ENCODE data around the gene CD209. TPM values are rescaled to one million over a fixed set of nuclear protein-coding genes. Genes with fewer than 3 reads are reported as not detected.

CD209 gene
- total and polyA plus RNA-seq, 2 of the 8 experiments (the other 6 are each of a cell fraction or from before 2014, with no cell fraction given), result 0.05 to 0.22 TPM

DNA sequence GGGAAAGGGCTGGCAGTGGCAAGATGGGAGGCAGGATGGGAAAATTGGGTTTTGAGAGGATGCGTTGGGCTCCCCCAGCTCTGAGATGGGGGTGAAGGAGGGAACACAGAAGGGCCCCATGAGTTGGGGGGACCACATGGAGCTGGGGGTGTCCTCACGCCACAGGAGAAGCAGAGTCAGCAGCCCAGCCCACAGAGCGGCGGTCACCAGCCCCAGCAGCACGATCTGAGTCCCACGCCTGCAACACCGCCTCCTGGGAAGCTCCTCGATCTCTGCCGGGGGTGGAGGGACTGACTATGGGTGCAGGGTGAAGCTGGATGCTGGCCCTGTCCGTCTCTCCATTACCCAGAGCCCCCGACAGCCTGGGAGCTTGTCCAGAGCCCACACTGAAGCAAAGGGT is 48.8 kb downstream of the CD209 start:
- H3K4me2 ChIP-seq (ENCODE audit: insufficient read depth in 1 of 2, low read depth in 2 of 2, low read length in 2 of 2), result no peak overlapping the region
- H2BK120ac ChIP-seq (replicated peaks; ENCODE audit: low read depth, low read length), result peak overlapping the region; percentile 22
- peak overlapping the region; percentile 94 for H4K8ac ChIP-seq (ENCODE audit: extremely low read depth, insufficient read depth, low read length)
- FAIRE-seq, result no peak
- WGBS, 2 experiments (ENCODE audit: extremely low coverage in 1 of 2, insufficient coverage in 1 of 2, insufficient read length in 1 of 2, insufficient replicate concordance in 2 of 2, low coverage in 1 of 2, low lambda C conversion rate in 2 of 2, missing lambda C conversion rate in 1 of 2), result 72% methylated on average over 11 of the region's 11 CpGs; no CpG with 5 or more reads in 1 of the 2 experiments
- H3K4ac ChIP-seq (replicated peaks; ENCODE audit: insufficient read length, low read depth, low read length), result no peak overlapping the region
- no peak overlapping the region for H3K23ac ChIP-seq (ENCODE audit: insufficient read length)
- no peak overlapping the region; the same call in 1 of the 2 replicates for H3K18ac ChIP-seq (ENCODE audit: extremely low read depth, low read length)
- CTCF ChIA-PET (ENCODE audit: partially characterized antibody), result interaction anchor here (0.6 to 2.9 kb wide), 9 partner anchors 14 to 133 kb away, joined by 3 to 21 read pairs (median 4); partner anchors contain the start of gene TRAPPC5
- no peak overlapping the region for H2BK5ac ChIP-seq (ENCODE audit: low read depth, low read length)
- H3K9ac ChIP-seq (replicated peaks in 1 of 4; ENCODE audit: extremely low read depth in 1 of 4, low read depth in 3 of 4, low read length in 3 of 4), result no peak overlapping the region
- no peak overlapping the region for H3K56ac ChIP-seq (replicated peaks; ENCODE audit: insufficient read length, low read depth, low read length)
- peaks cover 0 to 16% (median 8%) of the 10 kb centered on the region in 4 experiments; a peak in 5 of 7 replicates for H3K4me1 ChIP-seq (replicated peaks in 1 of 4; ENCODE audit: control insufficient read depth in 3 of 4, insufficient read depth in 4 of 4, low read length in 3 of 4)
- no peaks in the 10 kb centered on the region for H3K36me3 ChIP-seq (ENCODE audit: control insufficient read depth in 2 of 4, insufficient read depth in 4 of 4, low read length in 3 of 4)
- H3K23me2 ChIP-seq (ENCODE audit: low read depth, low read length), result no peaks in the 10 kb centered on the region
- no peak for TF ChIP-seq TEAD4 (IDR thresholded peaks at IDR 0.05; ENCODE audit: low read depth, low read length)
- H3K14ac ChIP-seq (ENCODE audit: insufficient read length), result no peak overlapping the region
- H4K91ac ChIP-seq (replicated peaks; ENCODE audit: insufficient read length, low read length), result no peak overlapping the region
- no peak overlapping the region for H3K4me3 ChIP-seq (ENCODE audit: extremely low read depth in 1 of 4, insufficient read depth in 2 of 4, low read depth in 3 of 4, low read length in 4 of 4)
- POLR2A ChIA-PET (ENCODE audit: partially characterized antibody), result interaction anchor here (0.7 to 1.1 kb wide), 2 partner anchors 9 to 10 kb away, joined by 3 to 4 read pairs; no protein-coding TSS in a partner anchor
- peaks cover 0 to 2% of the 10 kb centered on the region in 2 experiments for H4K20me1 ChIP-seq (replicated peaks in 1 of 2; ENCODE audit: control insufficient read depth in 1 of 2, insufficient read depth in 2 of 2, low read length in 2 of 2)
- H4K5ac ChIP-seq (ENCODE audit: insufficient read length, low read depth, low read length), result no peak overlapping the region
- no peak overlapping the region for H2BK12ac ChIP-seq (ENCODE audit: low read depth, low read length)
- H3K79me1 ChIP-seq (ENCODE audit: low read depth, low read length), result no peaks in the 10 kb centered on the region
- DNase-seq (ENCODE audit: low read depth in 1 of 2, low spot score in 2 of 2), result no peak
- H2AK5ac ChIP-seq (ENCODE audit: low read depth, low read length), result no peak overlapping the region
- no peaks in the 10 kb centered on the region for H3K79me2 ChIP-seq (ENCODE audit: control insufficient read depth in 1 of 2, insufficient read depth in 2 of 2, low read length in 2 of 2)
- H2AFZ ChIP-seq (ENCODE audit: low read length), result peak overlapping the region; percentile 58; the same call in 1 of the 2 replicates
- no peak overlapping the region for H3K27ac ChIP-seq (ENCODE audit: low read depth, low read length)
- H3K27me3 ChIP-seq (replicated peaks in 1 of 4; ENCODE audit: control insufficient read depth in 3 of 4, extremely low read depth in 1 of 4, insufficient read depth in 3 of 4, low read length in 3 of 4), result no peaks in the 10 kb centered on the region; a peak in 1 of 7 replicates
- H2BK15ac ChIP-seq (ENCODE audit: low read length), result peak overlapping the region; percentile 72; the same call in 1 of the 2 replicates
- no peak overlapping the region for H2BK20ac ChIP-seq (ENCODE audit: low read length)
- no peaks in the 10 kb centered on the region; a peak in 1 of 4 replicates for H3K9me3 ChIP-seq (ENCODE audit: insufficient read depth in 2 of 2, low read depth in 1 of 2, low read length in 1 of 2)

Data from H1 (cell line).